CD4-positive, alpha-beta T cell treated with Interleukin-2 at 100 ng/mL for 4 hours (primary cell): ENCODE data around the gene TNF.
A peak's percentile ranks its signal among the peaks of the same experiment; 100 is the strongest.

Experiments
- DNase-seq: peaks from one replicate; pipeline ENCODE4 v3.0.0-alpha.2; 2020; ENCODE audit warnings: low spot score

Gene TNF

DNA sequence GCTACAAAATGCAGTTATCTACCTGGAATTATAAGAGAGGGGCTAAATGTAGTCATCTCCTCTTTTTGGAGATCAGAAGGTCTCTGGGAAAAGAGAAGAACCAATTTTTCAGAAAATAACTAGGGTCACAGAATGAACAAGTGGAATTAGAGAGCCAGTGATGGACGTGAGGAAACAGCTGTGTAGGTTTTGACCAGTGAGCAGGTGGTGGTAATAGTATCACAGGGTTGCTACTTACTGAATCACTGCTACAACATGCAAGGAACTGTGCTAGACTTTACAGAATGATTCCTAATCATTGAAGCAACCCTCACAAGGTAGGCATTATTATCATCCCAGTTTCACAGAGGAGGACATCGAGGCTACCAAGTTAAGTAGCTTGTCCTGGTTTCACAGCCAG lies 30.7 kb upstream of the TNF start:
- no peak for DNase-seq

DNA sequence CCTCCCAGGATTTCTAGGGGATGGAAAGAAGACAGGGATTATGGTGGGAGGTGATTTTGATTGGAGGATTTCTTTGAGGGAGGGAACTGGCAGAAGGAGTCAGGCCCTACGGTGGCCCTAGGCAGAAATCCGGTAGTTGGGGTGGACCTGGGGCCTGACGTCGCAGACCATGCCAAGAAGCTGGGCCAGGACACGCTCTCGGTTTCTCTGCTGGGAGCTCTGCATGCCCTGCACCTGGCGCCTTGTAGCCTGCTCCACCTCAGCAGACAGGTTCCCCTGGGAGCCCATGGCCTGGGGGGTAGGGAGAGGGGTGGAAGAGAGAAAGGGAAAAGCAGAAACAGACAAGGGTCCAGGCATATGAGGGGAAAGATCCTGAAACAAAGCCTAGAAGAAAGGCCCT lies 30.1 kb upstream of the TNF start:
- DNase-seq, result no peak

DNA sequence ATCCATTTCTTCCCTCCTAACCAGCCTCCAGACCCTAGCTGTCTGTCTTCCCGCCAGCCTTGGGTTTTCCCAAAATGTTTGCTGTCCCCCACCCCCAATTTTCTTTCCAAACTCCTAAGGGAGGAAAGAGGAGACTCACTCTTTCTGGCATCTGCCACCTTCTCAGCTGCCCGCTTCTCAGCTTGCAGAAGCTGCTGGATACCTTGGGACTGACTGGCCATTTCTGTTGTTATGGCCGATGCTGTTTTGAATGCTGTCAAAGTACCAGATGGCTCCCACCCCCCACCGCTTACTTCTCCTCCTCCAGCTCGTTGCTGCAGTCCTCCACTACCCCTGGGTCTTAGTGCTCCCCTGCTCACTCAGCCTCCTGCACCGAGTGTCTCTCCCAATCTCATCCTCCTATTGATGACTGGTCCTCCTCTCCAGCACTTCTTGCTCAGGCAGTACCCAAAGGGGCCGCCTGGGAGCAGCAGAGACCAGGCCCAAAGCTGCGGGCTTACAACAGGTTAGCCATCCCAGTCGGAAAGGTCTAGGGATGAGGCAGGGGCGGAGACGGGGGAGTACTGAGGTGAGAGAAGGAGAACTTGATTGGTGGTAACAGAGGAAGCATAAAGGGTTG lies 28.9 kb upstream of the TNF start, which contains the start of gene ATP6V1G2:
Gene ATP6V1G2 (minus strand): TSS at position 270 of the 619 bp plus-strand sequence. CDS start 49 bp downstream, at position 221.
- DNase-seq, result peak; percentile 88

DNA sequence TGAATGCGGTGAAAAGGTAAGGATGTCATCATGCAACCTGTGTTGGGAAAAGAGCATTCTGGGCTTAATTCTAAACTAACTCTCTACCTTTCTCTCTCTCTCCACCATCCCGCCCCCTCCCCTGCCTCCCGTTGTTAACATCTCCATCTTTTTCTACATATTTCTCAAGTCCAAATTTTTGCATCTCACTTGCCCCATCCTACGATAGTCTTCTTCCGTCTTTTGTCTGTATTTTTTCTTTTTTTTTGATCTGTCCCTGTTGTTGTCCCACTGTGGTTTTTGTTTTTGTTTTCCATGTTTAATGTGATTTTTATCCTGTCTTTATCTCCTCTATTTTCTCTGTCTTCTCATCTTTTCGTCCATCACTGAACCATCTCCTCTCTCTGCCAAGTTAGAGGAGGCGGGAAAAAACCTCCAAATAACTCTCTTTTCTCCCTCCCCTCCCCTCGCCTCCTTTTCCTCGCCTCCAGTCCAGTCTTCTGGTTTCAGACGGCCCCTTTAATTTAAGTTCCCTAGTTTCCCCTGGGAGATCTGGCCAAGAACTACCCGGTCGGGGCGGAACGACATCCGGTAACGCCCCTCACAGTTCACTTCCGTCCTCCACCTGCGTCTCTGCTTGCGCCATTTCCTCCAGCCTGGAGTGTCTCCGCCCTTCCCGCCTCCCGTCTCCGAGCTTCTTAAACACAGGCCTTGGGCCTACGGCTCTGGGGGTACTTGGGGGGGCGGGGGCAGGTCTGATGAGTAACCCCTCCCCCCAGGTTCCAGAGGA lies 28.2 kb upstream of the TNF start, which contains the start of gene NFKBIL1:
Gene NFKBIL1 (plus strand): TSS at position 651 of the 769 bp plus-strand sequence. CDS start 87 bp downstream, at position 738.
- peak; percentile 90 for DNase-seq

DNA sequence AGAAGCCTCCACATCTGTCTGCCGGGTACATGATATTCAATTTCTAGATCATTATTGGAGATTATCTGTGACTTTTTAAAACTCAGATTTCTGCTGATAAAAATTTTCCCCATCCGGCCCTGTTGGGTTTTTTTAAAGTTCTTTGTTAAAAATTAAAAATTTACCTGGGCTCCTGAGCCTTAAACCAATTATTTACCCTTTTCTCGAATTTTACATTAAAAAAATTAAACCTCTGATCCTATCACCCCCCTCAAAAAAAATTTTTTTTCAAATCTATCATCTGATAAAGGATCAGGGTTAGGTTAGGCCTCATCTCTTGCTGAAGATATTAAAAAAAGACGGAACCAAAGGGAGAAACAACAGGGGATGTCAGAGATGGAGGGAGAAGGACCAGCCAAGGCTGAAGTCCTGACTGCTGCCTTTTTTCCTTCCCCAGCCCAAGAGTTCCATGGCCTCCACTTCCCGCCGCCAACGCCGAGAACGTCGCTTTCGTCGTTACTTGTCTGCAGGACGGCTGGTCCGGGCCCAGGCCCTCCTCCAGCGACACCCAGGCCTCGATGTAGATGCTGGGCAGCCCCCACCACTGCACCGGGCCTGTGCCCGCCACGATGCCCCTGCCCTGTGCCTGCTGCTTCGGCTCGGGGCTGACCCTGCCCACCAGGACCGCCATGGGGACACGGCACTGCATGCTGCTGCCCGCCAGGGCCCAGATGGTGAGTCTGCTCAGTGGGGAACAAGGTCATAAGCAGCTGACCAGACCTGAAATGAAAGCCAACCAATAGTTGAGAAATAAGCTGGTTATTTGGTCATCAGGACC lies 27.4 kb upstream of the TNF start:
- DNase-seq, result no peak

DNA sequence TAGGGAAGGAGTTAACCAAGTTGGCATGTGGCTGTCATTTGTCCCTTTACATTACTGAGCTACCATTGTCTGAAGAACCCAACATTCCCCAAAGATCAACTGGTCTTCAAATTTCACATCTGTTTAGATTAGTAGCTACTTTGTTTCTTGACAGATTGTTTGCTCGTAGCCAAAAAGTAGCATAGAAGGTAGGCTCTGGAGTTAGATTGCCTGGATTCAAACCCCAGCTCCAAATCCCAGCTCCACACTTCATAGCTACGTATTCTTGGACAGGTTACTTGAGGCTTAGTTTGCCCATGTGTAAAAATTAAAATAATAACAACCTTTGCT lies 26.9 kb upstream of the TNF start:
- no peak for DNase-seq

DNA sequence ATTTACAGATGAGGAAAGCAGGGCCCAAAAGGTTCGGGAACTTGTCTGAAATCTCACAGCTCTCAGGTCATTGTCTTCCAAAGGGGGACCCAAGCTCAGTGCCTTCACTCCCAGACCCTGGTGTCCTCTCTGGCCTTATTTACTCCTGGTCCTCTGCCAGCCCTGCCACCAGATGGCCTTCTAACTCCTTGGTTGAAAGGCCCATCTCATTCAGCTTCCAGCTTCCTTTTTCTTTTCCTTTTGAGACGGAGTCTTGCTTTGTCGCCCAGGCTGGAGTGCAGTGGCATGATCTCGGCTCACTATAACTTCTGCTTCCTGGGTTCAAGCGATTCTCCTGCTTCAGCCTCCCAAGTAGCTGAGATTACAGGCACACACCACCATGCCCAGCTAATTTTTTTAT lies 24.0 kb upstream of the TNF start:
- DNase-seq, result peak; percentile 78

DNA sequence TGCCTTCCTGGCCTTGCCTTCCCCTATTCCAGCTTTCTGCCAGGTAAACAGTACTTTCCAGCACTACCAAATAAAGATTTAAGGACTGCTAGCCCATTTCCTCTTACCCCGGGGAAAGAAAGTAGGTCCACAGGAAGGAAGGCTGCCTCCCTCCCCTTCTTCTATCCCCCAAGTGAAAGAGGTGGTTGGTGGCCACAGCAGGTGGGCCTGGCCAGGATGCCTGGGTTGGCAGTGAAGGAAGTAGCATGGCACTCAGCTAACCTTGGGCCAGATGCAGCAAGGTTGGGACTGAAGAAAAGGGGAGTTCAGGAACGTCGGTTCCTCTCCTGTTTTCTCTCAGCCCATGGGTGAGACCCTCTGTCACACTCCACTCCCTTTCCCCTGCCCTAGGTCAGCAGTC lies 19.1 kb upstream of the TNF start:
- no peak for DNase-seq

DNA sequence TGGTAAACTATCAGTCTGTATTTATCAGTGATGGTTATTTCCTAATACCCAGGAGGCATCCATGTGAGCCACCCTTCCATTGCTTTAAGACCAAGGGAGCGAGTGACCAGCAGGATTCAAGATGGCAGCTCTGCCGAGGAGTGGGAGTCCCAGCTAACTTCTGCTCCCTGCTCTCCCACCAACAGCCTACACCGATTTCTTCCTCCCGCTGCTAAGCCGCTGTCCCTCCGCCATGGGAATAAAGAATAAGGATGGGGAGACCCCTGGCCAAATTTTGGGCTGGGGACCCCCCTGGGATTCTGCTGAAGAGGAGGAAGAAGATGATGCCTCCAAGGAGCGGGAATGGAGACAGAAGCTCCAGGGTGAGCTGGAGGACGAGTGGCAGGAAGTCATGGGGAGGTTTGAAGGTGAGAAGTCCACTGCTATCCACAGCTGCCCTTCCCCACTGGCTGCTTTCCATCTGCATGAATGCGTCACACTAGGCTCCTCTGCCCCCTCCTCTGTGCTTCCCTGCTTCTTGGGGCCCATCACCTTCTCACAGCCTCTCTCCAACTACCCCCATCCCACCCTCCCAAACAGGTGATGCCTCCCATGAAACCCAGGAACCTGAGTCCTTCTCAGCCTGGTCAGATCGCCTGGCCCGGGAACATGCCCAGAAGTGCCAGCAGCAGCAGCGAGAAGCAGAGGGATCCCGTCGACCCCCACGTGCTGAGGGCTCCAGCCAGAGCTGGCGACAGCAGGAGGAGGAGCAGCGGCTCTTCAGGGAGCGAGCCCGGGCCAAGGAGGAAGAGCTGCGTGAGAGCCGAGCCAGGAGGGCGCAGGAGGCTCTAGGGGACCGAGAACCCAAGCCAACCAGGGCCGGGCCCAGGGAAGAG lies 17.7 kb upstream of the TNF start:
- DNase-seq, result no peak

DNA sequence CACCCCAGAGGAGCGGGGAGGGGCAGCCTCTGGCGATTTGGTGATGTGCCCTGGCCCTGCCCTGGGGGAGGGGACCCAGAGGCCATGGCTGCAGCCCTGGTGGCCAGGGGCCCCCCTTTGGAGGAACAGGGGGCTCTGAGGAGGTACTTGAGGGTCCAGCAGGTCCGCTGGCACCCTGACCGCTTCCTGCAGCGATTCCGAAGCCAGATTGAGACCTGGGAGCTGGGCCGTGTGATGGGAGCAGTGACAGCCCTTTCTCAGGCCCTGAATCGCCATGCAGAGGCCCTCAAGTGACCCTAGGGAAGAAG lies 17.1 kb upstream of the TNF start:
- DNase-seq, result no peak

DNA sequence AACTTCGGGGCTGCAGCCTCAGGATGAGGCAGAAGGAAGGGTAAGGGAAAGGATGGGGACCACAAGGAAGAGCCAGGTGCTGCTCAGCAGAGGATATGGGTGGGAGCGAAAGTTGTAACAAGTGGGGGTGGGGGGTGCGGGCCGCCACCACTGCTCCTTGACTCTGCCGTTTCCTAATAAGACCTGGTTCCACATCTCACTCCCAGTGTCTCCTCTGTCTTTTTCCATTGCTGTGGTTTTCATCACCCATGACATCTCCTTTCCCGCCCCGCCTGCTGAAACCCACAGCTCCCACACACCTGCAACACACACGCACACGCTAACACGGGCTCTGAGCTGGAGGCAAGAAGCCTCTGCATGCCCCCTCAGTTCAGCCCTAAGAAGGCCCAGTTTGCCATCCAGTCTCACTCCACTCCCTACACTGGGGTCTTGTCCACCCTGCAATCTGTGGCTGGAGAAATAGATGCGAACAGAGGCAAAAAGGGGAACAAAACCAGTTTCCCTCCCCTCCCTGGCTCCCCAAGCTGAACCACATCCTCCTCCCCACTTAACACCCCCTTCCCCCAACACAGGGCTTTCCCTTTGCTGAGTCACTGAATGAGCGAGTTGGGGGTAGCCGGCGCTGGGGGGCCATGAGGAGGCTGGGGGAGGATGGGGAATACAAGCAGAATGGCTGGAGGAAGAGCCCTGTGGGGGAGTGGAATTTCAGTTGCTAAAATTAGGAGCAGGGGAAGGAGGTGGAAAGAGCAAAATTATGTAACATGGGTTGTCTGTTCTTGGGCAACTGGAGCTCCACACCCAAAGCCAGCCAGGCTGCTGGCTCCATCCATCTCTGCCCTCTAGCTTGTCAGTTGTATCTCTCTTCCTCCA lies 16.5 kb upstream of the TNF start:
- peak; percentile 71 for DNase-seq

DNA sequence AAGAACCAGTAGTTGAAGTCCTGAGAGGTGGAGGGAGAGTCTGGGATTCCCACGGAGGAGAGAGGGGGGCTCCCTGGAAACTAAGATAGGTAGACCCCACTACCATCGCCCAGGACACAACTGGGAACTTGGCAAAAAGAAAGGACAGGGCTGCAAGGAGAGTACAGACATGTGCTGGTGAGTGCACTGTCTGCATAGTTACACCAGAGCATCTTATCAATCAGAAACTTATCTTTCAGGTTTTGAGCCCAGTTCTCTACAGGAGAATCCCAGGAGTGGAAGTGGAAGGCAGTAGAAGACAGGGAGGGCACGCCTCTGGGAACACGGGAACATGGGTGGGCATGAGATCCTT lies 15.8 kb upstream of the TNF start:
- DNase-seq, result no peak

DNA sequence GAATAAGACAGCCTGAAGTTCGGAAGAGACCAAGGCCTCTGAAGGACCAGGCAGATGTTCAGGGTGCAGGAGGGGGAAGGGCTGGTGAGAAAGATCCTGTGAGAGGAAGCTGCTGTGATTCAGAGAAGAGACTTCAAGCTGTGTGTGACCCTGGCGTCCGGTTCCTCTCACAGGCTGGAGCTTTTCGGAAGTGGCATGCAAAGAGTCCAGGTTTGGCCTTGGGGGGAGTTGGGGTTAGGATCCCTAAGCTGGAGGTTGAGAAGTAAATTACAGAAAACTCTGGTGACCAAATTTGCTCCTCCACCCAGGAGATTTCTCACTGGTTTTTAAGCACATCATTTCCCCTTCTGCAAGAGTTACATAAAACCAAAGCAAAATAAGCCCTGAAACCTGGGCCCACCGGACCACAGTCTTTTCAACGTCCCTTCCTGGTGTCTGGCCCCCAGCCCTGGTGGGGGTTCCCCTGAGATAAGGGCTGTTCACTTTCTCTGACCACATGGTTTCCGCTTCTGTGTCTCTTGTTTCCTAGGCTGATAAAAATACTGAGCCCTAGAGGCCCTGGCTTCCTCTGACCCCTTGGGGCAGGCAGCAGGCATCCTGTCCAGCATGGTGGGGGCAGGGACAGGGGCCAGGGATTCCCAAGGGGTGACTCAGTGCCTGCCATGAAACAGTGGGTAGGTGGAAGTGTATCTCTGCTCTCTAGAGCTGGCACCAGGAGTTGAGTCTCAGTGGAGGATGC lies 15.2 kb upstream of the TNF start:
- peak; percentile 63 for DNase-seq

DNA sequence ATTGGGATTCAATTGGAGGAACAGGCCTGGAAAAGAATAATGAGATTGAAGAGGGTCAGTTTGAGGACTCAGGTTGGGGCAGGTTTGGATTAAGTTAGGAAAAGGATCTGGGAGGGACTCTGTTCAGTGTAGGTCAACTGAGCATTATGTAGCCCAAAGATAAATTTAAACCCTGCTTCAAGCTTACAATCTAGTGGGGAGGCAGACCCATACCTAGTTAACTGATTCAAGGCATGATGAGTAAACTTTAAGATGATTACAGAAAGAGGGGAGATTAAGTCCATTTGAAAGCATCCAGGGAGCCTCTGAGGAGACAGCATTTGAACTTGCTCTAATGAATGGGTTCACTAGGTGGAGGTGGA lies 14.7 kb upstream of the TNF start:
- DNase-seq, result no peak

DNA sequence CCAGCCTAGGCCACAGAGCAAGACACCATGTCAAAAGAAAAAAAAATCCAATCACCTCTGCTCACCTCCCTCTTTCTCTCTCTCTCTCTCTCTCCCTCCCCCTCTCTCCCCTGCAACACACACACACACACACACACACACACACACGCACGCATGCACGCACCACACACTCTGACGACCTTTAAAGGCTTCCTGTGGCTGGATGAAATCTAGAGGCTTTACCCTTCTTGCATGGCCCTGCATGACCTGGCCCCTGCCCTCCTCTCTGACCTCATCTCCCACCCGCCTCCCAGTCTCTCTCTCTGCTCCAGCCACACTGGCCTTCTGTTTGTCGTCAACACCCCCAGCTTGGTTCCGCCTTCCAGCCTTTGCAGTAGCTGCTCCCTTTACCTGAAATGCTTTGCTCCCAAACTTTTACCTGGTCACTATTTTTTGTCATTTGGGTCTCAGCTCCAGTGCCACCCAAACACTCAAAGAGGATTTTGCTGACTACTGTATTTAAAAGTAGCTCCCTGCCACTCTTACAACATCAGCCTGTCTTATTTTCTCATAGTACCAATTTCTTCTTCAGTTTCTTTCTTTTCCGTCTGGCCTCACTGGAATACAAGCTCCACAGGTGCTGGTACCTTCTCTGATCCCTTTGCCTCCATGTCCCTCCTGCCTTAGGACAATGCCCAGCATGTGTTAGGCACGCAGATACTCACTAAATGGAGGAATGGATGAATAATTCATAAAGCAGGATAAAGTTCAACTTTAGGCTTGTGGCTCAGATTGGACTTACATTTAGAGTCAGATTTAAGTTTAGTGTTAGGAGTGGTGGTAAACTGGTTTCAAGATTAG lies 7.6 kb upstream of the TNF start:
- DNase-seq, result peak; percentile 34

DNA sequence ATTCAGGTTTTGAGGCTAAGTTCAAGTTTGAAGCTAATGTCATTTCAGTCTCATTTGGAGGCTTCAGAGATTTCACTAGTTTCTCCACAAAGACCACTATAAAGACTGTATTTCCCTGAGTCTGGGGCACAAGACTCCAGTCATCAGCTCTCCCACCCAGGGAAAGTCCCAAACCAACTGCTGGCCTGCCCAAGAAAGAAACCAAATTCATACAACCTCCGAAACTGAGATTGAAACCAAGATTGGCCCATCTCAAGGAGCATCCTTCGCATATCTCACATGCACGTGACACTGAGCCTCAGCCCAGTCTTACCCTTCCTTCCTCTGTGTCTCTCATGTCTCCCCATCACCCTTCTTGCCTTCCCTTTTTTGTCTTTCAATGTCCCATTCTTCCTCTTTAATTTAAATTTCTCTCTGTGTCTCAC lies 6.8 kb upstream of the TNF start:
- peak; percentile 83 for DNase-seq

DNA sequence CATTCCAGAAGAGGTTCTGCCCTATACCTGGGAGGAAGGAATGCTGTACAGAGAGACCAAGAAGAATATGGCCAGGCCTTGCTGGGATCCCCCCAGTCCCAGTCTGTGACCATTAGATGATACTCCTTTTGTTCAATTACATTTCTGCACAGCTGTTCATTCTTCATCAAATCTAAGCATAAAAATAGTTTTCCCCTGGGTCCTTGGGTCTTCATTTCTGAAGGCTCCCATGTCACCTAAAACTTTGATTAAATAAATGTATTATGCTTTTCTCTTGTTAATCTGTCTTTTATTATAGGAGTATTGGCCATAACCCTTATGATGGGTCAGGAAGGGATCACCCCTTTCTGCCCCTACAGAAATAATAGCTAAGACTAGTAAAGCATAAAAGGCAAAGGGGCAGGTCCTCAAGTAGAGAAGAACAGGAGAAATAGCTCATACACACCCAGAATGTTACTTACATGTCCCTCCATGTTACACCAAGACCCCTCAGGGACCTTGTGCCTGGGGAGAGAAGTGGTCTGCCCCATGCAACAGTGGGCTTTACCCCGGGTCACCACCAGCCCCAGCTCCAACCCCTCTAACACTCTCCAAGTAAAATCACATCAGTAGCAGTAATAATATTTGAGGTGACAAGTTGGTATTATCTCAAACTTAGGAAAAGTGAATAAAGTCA lies 5.4 kb upstream of the TNF start:
- DNase-seq, result no peak

DNA sequence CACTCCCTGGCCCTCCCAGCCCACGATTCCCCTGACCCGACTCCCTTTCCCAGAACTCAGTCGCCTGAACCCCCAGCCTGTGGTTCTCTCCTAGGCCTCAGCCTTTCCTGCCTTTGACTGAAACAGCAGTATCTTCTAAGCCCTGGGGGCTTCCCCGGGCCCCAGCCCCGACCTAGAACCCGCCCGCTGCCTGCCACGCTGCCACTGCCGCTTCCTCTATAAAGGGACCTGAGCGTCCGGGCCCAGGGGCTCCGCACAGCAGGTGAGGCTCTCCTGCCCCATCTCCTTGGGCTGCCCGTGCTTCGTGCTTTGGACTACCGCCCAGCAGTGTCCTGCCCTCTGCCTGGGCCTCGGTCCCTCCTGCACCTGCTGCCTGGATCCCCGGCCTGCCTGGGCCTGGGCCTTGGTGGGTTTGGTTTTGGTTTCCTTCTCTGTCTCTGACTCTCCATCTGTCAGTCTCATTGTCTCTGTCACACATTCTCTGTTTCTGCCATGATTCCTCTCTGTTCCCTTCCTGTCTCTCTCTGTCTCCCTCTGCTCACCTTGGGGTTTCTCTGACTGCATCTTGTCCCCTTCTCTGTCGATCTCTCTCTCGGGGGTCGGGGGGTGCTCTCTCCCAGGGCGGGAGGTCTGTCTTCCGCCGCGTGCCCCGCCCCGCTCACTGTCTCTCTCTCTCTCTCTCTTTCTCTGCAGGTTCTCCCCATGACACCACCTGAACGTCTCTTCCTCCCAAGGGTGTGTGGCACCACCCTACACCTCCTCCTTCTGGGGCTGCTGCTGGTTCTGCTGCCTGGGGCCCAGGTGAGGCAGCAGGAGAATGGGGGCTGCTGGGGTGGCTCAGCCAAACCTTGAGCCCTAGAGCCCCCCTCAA lies 3.1 kb upstream of the TNF start, which contains the start of gene LTA:
Gene LTA (plus strand): TSS at position 249 of the 871 bp plus-strand sequence. CDS start 454 bp downstream, at position 703.
- DNase-seq, result peak; percentile 89
